CD4-positive, alpha-beta T cell treated with Interleukin-2 at 100 ng/mL for 4 hours (primary cell): ENCODE data around the gene LSAMP.
"Not testable (repeated sequence)": the region's sequence is repeated elsewhere in the genome, so short reads cannot be mapped to it uniquely, and the experiment has no call there.

Experiments used
- DNase-seq: peaks from one replicate; pipeline ENCODE4 v3.0.0-alpha.2; 2020; ENCODE audit warnings: low spot score

LSAMP gene

GRCh38 chr3:116240261-116240660, 205.0 kb downstream of the LSAMP start:
- DNase-seq = no peak

- no peak for DNase-seq
Observed at GRCh38 chr3:116238846-116239565, 206.3 kb downstream of the LSAMP start.

- DNase-seq = no peak
Observed at GRCh38 chr3:116233711-116234357, 211.5 kb downstream of the LSAMP start.

- DNase-seq = no peak
Observed at GRCh38 chr3:116230431-116231020, 214.8 kb downstream of the LSAMP start.

GRCh38 chr3:116226266-116226665, 219.0 kb downstream of the LSAMP start:
- DNase-seq = no peak

GRCh38 chr3:116216761-116217160, 228.5 kb downstream of the LSAMP start:
- no peak for DNase-seq

- DNase-seq = no peak
Observed at GRCh38 chr3:116211901-116212300, 233.4 kb downstream of the LSAMP start.

- not testable (repeated sequence) for DNase-seq
Observed at GRCh38 chr3:116208830-116209229, 236.5 kb downstream of the LSAMP start.

- no peak for DNase-seq
Observed at GRCh38 chr3:116200956-116201690, 244.2 kb downstream of the LSAMP start.

GRCh38 chr3:116199063-116199462, 246.2 kb downstream of the LSAMP start:
- DNase-seq = no peak

- DNase-seq = no peak
Observed at GRCh38 chr3:116198087-116198486, 247.2 kb downstream of the LSAMP start.

- no peak for DNase-seq
Observed at GRCh38 chr3:116192464-116192863, 252.8 kb downstream of the LSAMP start.

- no peak for DNase-seq
Observed at GRCh38 chr3:116191409-116191808, 253.9 kb downstream of the LSAMP start.

GRCh38 chr3:116190095-116190494, 255.2 kb downstream of the LSAMP start:
- no peak for DNase-seq

GRCh38 chr3:116188231-116188785, 257.0 kb downstream of the LSAMP start:
- DNase-seq = no peak

GRCh38 chr3:116186049-116186448, 259.2 kb downstream of the LSAMP start:
- DNase-seq = no peak

- DNase-seq = no peak
Observed at GRCh38 chr3:116181159-116181558, 264.1 kb downstream of the LSAMP start.

GRCh38 chr3:116179091-116179490, 266.2 kb downstream of the LSAMP start:
- no peak for DNase-seq

GRCh38 chr3:116176974-116177555, 268.2 kb downstream of the LSAMP start:
- no peak for DNase-seq

- DNase-seq = no peak
Observed at GRCh38 chr3:116166121-116166520, 279.2 kb downstream of the LSAMP start.

GRCh38 chr3:116165641-116166040, 279.6 kb downstream of the LSAMP start:
- DNase-seq = no peak

GRCh38 chr3:116165135-116165534, 280.2 kb downstream of the LSAMP start:
- no peak for DNase-seq
